Suprapubic skin (tissue), 4 donors: ENCODE measurements around the gene NENF.

Source experiments
- EP300 ChIP-seq: sonication (generic); formaldehyde crosslinking; IDR thresholded peaks from one replicate; pipeline ENCODE4 v1.6.1; 2017; ENCODE audit warnings: antibody characterized with exemption
- POLR2A ChIP-seq, 2 donors: fragments of 450-650 bp; IDR thresholded peaks; one replicate each; pipeline ENCODE4 v1.6.1; 2017; ENCODE audit warnings: antibody characterized with exemption in 2 of 2, mild to moderate bottlenecking in 2 of 2, moderate library complexity in 2 of 2
- POLR2AphosphoS5 ChIP-seq, 3 donors: sonication (generic); formaldehyde crosslinking; IDR thresholded peaks; one replicate each; pipeline ENCODE4 v1.6.1; 2017; ENCODE audit warnings: antibody characterized with exemption in 3 of 3
- TF ChIP-seq, protein P1 (sequence below), 2 donors: fragments of 200-600 bp in 1 of 2; fragments of 450-650 bp in 1 of 2; sonication (generic) in 1 of 2; IDR thresholded peaks; one replicate each; pipeline ENCODE4 v1.5.1; 2016 to 2019; ENCODE audit warnings: antibody characterized with exemption in 2 of 2, mild to moderate bottlenecking in 1 of 2, moderate library complexity in 1 of 2

GRCh38 chr1:212467843-212468482 lies 35.2 kb downstream of the NENF start:
- TF ChIP-seq POLR2A (IDR thresholded peaks at IDR 0.05) = no peak
- TF ChIP-seq POLR2AphosphoS5 (IDR thresholded peaks at IDR 0.05) = no peak
- TF ChIP-seq, protein P1, sequence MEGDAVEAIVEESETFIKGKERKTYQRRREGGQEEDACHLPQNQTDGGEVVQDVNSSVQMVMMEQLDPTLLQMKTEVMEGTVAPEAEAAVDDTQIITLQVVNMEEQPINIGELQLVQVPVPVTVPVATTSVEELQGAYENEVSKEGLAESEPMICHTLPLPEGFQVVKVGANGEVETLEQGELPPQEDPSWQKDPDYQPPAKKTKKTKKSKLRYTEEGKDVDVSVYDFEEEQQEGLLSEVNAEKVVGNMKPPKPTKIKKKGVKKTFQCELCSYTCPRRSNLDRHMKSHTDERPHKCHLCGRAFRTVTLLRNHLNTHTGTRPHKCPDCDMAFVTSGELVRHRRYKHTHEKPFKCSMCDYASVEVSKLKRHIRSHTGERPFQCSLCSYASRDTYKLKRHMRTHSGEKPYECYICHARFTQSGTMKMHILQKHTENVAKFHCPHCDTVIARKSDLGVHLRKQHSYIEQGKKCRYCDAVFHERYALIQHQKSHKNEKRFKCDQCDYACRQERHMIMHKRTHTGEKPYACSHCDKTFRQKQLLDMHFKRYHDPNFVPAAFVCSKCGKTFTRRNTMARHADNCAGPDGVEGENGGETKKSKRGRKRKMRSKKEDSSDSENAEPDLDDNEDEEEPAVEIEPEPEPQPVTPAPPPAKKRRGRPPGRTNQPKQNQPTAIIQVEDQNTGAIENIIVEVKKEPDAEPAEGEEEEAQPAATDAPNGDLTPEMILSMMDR (IDR thresholded peaks at IDR 0.05) = no peak
- TF ChIP-seq EP300 = no peak
